Measurements from ENCODE around the gene GKN2. TPM values are rescaled to one million over a fixed set of nuclear protein-coding genes. Genes with fewer than 3 reads are reported as not detected.

GKN2 gene
- total RNA-seq, 1 experiment from 2014 or later = not detected

DNA sequence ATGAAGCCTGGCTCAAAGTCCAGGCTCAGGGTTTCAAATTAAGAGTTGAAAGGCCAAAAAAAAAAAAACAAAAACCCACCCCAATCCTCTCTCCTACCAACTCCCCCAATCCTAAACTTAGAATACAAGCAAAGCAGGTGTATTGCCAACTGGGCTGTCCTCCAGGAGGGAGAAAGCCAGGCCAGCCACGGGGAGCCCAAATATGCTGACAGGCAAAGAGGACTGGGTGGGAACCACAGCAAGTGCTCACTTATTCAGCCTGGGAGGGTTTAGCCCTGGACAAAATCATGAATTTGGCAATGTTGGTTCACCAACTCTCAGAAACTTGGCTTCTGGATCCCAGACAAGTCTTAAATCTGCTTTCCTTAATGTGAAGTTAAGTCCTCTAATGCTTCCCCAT is 36.5 kb downstream of the GKN2 start:
- Mint-ChIP-seq H3K9me3 (ENCODE audit: unreplicated experiment) (no peaks in the 10 kb centered on the region), H3K27me3 (ENCODE audit: insufficient read depth, unreplicated experiment) (peaks cover 2% of the 10 kb centered on the region), H3K4me3 (ENCODE audit: unreplicated experiment) (no peak overlapping the region), H3K27ac (ENCODE audit: unreplicated experiment) (no peak overlapping the region), H3K4me1 (ENCODE audit: low read depth, unreplicated experiment) (no peaks in the 10 kb centered on the region), H3K36me3 (ENCODE audit: insufficient read depth, unreplicated experiment) (no peaks in the 10 kb centered on the region)
- ChIA-PET POLR2A (no interaction called here), CTCF (no interaction called here)
- TF ChIP-seq, protein P1, sequence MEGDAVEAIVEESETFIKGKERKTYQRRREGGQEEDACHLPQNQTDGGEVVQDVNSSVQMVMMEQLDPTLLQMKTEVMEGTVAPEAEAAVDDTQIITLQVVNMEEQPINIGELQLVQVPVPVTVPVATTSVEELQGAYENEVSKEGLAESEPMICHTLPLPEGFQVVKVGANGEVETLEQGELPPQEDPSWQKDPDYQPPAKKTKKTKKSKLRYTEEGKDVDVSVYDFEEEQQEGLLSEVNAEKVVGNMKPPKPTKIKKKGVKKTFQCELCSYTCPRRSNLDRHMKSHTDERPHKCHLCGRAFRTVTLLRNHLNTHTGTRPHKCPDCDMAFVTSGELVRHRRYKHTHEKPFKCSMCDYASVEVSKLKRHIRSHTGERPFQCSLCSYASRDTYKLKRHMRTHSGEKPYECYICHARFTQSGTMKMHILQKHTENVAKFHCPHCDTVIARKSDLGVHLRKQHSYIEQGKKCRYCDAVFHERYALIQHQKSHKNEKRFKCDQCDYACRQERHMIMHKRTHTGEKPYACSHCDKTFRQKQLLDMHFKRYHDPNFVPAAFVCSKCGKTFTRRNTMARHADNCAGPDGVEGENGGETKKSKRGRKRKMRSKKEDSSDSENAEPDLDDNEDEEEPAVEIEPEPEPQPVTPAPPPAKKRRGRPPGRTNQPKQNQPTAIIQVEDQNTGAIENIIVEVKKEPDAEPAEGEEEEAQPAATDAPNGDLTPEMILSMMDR (IDR thresholded peaks at IDR 0.05; ENCODE audit: insufficient read depth in 1 of 2, low read depth in 1 of 2, low read length in 1 of 2, severe bottlenecking in 1 of 2, unreplicated experiment in 1 of 2) = no peak
- no peak for DNase-seq
- Histone ChIP-seq H3K4me3 (ENCODE audit: low read depth, low read length) (no peak overlapping the region), H3K27me3 (replicated peaks; ENCODE audit: control insufficient read depth, insufficient read depth, low read length) (no peaks in the 10 kb centered on the region), H3K36me3 (ENCODE audit: control insufficient read depth, insufficient read depth, low read length) (no peaks in the 10 kb centered on the region), H3K4me1 (peaks cover 5% of the 10 kb centered on the region; the same call in 1 of the 2 replicates), H3K9me3 (no peaks in the 10 kb centered on the region)
- no TSS peak for BruUV-seq (replicated peaks)
- intact Hi-C loops (cut with micrococcal nuclease; ENCODE audit: unreplicated experiment) = no loop called here

DNA sequence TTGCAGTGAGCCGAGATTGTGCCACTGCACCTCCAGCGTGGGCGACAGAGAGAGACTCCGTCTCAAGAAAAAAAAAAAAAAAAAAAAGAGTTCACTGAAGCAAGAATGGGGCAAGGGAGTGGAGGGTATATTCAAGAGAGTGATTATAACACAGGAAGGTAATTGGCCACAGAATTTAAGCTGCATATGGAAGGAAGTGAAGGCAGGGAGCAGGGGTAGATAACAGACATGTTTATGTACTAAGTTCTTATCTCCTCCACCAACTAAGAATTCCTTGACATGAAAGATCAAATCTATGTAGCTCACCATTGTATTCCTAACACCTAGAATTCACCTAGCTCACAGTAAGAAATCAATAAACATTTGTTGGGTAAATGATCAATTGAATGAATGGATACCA is 37.3 kb downstream of the GKN2 start:
- H3K9me3 Mint-ChIP-seq (ENCODE audit: unreplicated experiment) = no peaks in the 10 kb centered on the region
- CTCF ChIA-PET = no interaction called here
- peaks cover 2% of the 10 kb centered on the region for H3K27me3 Mint-ChIP-seq (ENCODE audit: insufficient read depth, unreplicated experiment)
- DNase-seq = no peak
- Histone ChIP-seq H3K9me3 (no peaks in the 10 kb centered on the region), H3K27me3 (replicated peaks; ENCODE audit: control insufficient read depth, insufficient read depth, low read length) (no peaks in the 10 kb centered on the region), H3K4me1 (peaks cover 5% of the 10 kb centered on the region; the same call in 1 of the 2 replicates), H3K36me3 (ENCODE audit: control insufficient read depth, insufficient read depth, low read length) (no peaks in the 10 kb centered on the region), H3K4me3 (ENCODE audit: low read depth, low read length) (no peak overlapping the region)
- POLR2A ChIA-PET = no interaction called here
- BruUV-seq (replicated peaks) = no TSS peak
- H3K36me3 Mint-ChIP-seq (ENCODE audit: insufficient read depth, unreplicated experiment) = no peaks in the 10 kb centered on the region
- TF ChIP-seq, protein P1 (IDR thresholded peaks at IDR 0.05; ENCODE audit: insufficient read depth in 1 of 2, low read depth in 1 of 2, low read length in 1 of 2, severe bottlenecking in 1 of 2, unreplicated experiment in 1 of 2) = no peak
- no peak overlapping the region for H3K4me3 Mint-ChIP-seq (ENCODE audit: unreplicated experiment)
- intact Hi-C loops (cut with micrococcal nuclease; ENCODE audit: unreplicated experiment) = no loop called here
- no peaks in the 10 kb centered on the region for H3K4me1 Mint-ChIP-seq (ENCODE audit: low read depth, unreplicated experiment)
- H3K27ac Mint-ChIP-seq (ENCODE audit: unreplicated experiment) = no peak overlapping the region

DNA sequence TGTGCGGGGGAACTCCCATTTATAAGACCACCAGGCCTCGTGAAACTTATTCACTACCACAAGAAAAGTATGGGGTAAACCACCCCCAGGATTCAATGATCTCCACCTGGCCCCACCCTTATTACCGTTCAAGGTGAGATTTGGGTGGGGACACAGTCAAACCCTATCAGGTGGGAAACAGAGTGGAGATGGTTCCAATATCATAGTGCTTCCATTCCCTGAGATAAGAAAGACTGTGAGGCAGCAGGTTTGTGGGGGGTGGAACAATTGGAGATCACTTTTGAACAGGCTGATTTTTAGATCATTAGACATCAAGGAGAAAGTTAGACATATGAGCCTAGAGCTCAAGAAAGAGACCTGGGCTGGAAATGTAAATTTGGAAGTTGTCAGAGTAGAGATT is 39.3 kb downstream of the GKN2 start:
- intact Hi-C loops (cut with micrococcal nuclease; ENCODE audit: unreplicated experiment) = no loop called here
- H3K4me1 Mint-ChIP-seq (ENCODE audit: low read depth, unreplicated experiment) = no peaks in the 10 kb centered on the region
- no peaks in the 10 kb centered on the region for H3K9me3 Mint-ChIP-seq (ENCODE audit: unreplicated experiment)
- no peaks in the 10 kb centered on the region for H3K27me3 ChIP-seq (replicated peaks; ENCODE audit: control insufficient read depth, insufficient read depth, low read length)
- POLR2A ChIA-PET = no interaction called here
- no peak for DNase-seq
- no peaks in the 10 kb centered on the region for H3K36me3 ChIP-seq (ENCODE audit: control insufficient read depth, insufficient read depth, low read length)
- no peaks in the 10 kb centered on the region for H3K27me3 Mint-ChIP-seq (ENCODE audit: insufficient read depth, unreplicated experiment)
- H3K36me3 Mint-ChIP-seq (ENCODE audit: insufficient read depth, unreplicated experiment) = no peaks in the 10 kb centered on the region
- H3K4me3 ChIP-seq (ENCODE audit: low read depth, low read length) = no peak overlapping the region
- TF ChIP-seq, protein P1 (IDR thresholded peaks at IDR 0.05; ENCODE audit: insufficient read depth in 1 of 2, low read depth in 1 of 2, low read length in 1 of 2, severe bottlenecking in 1 of 2, unreplicated experiment in 1 of 2) = no peak
- no peak overlapping the region for H3K27ac Mint-ChIP-seq (ENCODE audit: unreplicated experiment)
- no peaks in the 10 kb centered on the region for H3K9me3 ChIP-seq
- BruUV-seq (replicated peaks) = no TSS peak
- H3K4me1 ChIP-seq = peaks cover under 1% of the 10 kb centered on the region; the same call in 1 of the 2 replicates
- CTCF ChIA-PET = no interaction called here
- no peak overlapping the region for H3K4me3 Mint-ChIP-seq (ENCODE audit: unreplicated experiment)

Measured in Caco-2 (cell line).